H1 (cell line): ENCODE results near the gene FCAMR. TPM values are rescaled to one million over a fixed set of nuclear protein-coding genes. Genes with fewer than 3 reads are reported as not detected.

ENCODE experiments used
- CTCF ChIA-PET: fragments of 300-600 bp; sonication (Branson Sonifier 250); formaldehyde crosslinking; loops from one replicate; lab custom pipeline; 2021; ENCODE audit not compliant: partially characterized antibody; lab: Charles Lee
- POLR2A ChIA-PET: fragments of 300-600 bp; sonication (Branson Sonifier 250); formaldehyde crosslinking; loops from one replicate; lab custom pipeline; 2021; ENCODE audit warnings: inconsistent platforms; ENCODE audit not compliant: partially characterized antibody; lab: Charles Lee
- DNase-seq, 2 experiments: peaks; one replicate each; pipeline versions ENCODE4 v3.0.0 to v3.0.0-alpha.2; 2010 to 2022; ENCODE audit warnings: low spot score in 2 of 2, low read depth in 1 of 2, mixed read lengths in 1 of 2
- FAIRE-seq: peaks from 2 replicates; lab custom pipeline; 2011; peaks lifted over from hg19 to GRCh38; lab: Jason Lieb, UNC
- H2AFZ ChIP-seq: 2 replicates; pipeline ENCODE4 v1.8.1; 2012; ENCODE audit warnings: low read length, inconsistent platforms
- H2AK5ac ChIP-seq: 2 replicates; pipeline ENCODE4 v1.6.1; 2013; ENCODE audit warnings: low read depth, low read length
- H2BK120ac ChIP-seq: replicated peaks from 2 replicates; pipeline ENCODE3; 2013; ENCODE audit warnings: low read depth, low read length, inconsistent platforms
- H2BK12ac ChIP-seq: 2 replicates; pipeline ENCODE4 v1.6.1; 2013; ENCODE audit warnings: low read depth, low read length
- H2BK15ac ChIP-seq: 2 replicates; pipeline ENCODE4 v1.6.1; 2013; ENCODE audit warnings: low read length
- H2BK20ac ChIP-seq: 2 replicates; pipeline ENCODE4 v1.6.1; 2013; ENCODE audit warnings: low read length
- H2BK5ac ChIP-seq: 2 replicates; pipeline ENCODE4 v1.6.1; 2013; ENCODE audit warnings: low read depth, low read length
- H3K14ac ChIP-seq: 2 replicates; pipeline ENCODE4 v1.6.1; 2013; ENCODE audit warnings: inconsistent platforms; ENCODE audit not compliant: insufficient read length
- H3K18ac ChIP-seq: 2 replicates; pipeline ENCODE4 v1.6.1; 2013; ENCODE audit warnings: low read length; ENCODE audit errors: extremely low read depth
- H3K23ac ChIP-seq: 2 replicates; pipeline ENCODE4 v1.6.1; 2013; ENCODE audit warnings: inconsistent platforms; ENCODE audit not compliant: insufficient read length
- H3K23me2 ChIP-seq: 2 replicates; pipeline ENCODE4 v1.6.1; 2013; ENCODE audit warnings: low read depth, low read length
- H3K27ac ChIP-seq: 2 replicates; pipeline ENCODE4 v1.6.1; 2011; ENCODE audit warnings: low read depth, low read length, inconsistent platforms
- H3K27me3 ChIP-seq, 4 experiments: replicated peaks in 1 of 4; 1 replicate in 1 of 4; 2 replicates in 3 of 4; pipeline versions ENCODE4 v1.6.1 to v1.8.1; 2011 to 2013; ENCODE audit warnings: low read length in 3 of 4, mild to moderate bottlenecking in 3 of 4, inconsistent platforms in 2 of 4, mixed read lengths in 2 of 4, moderate library complexity in 1 of 4; ENCODE audit not compliant: control insufficient read depth in 3 of 4, insufficient read depth in 3 of 4; ENCODE audit errors: extremely low read depth in 1 of 4
- H3K36me3 ChIP-seq, 4 experiments: 2 replicates each; pipeline versions ENCODE4 v1.6.1 to v1.8.1; 2011 to 2013; ENCODE audit warnings: mild to moderate bottlenecking in 4 of 4, low read length in 3 of 4, moderate library complexity in 2 of 4, control low read depth in 1 of 4, inconsistent platforms in 1 of 4; ENCODE audit not compliant: insufficient read depth in 4 of 4, control insufficient read depth in 2 of 4
- H3K4ac ChIP-seq: replicated peaks from 2 replicates; pipeline ENCODE3; 2013; ENCODE audit warnings: low read length, low read depth, mixed read lengths, inconsistent platforms; ENCODE audit not compliant: insufficient read length
- H3K4me1 ChIP-seq, 4 experiments: replicated peaks in 1 of 4; 1 replicate in 1 of 4; 2 replicates in 3 of 4; pipeline versions ENCODE4 v1.6.1 to v1.8.1; 2011 to 2013; ENCODE audit warnings: low read length in 3 of 4, inconsistent platforms in 2 of 4, mixed read lengths in 1 of 4; ENCODE audit not compliant: insufficient read depth in 4 of 4, control insufficient read depth in 3 of 4
- H3K4me2 ChIP-seq, 2 experiments: 2 replicates each; pipeline versions ENCODE4 v1.6.1 to v1.8.1; 2011 to 2013; ENCODE audit warnings: low read depth in 2 of 2, low read length in 2 of 2, control low read depth in 1 of 2, inconsistent platforms in 1 of 2, mild to moderate bottlenecking in 1 of 2; ENCODE audit not compliant: insufficient read depth in 1 of 2
- H3K4me3 ChIP-seq, 4 experiments: fragments of 200-600, 300-600 bp in 1 of 4; sonication (generic), shearing (Covaris generic), sonication (Bioruptor Twin) in 1 of 4; 2 replicates each; pipeline versions ENCODE4 v1.5.1 to v1.8.1; 2011 to 2016; ENCODE audit warnings: low read length in 4 of 4, low read depth in 3 of 4, control low read depth in 2 of 4, inconsistent platforms in 2 of 4, mild to moderate bottlenecking in 2 of 4, mixed read lengths in 1 of 4, moderate library complexity in 1 of 4; ENCODE audit not compliant: insufficient read depth in 2 of 4; ENCODE audit errors: extremely low read depth in 1 of 4
- H3K56ac ChIP-seq: replicated peaks from 2 replicates; pipeline ENCODE3; 2013; ENCODE audit warnings: low read depth, mild to moderate bottlenecking, mixed read lengths, low read length, inconsistent platforms; ENCODE audit not compliant: insufficient read length
- H3K79me1 ChIP-seq: 2 replicates; pipeline ENCODE4 v1.6.1; 2013; ENCODE audit warnings: low read depth, low read length, control low read depth
- H3K79me2 ChIP-seq, 2 experiments: 2 replicates each; pipeline versions ENCODE4 v1.6.1 to v1.8.1; 2012 to 2013; ENCODE audit warnings: low read length in 2 of 2, mild to moderate bottlenecking in 2 of 2, inconsistent platforms in 1 of 2; ENCODE audit not compliant: insufficient read depth in 2 of 2, control insufficient read depth in 1 of 2
- H3K9ac ChIP-seq, 4 experiments: replicated peaks in 1 of 4; 1 replicate in 1 of 4; 2 replicates in 3 of 4; pipeline versions ENCODE4 v1.6.1 to v1.8.1; 2011 to 2013; ENCODE audit warnings: low read depth in 3 of 4, low read length in 3 of 4, control low read depth in 2 of 4, mild to moderate bottlenecking in 2 of 4, moderate library complexity in 2 of 4, inconsistent platforms in 1 of 4; ENCODE audit errors: extremely low read depth in 1 of 4
- H3K9me3 ChIP-seq, 2 experiments: 2 replicates each; pipeline versions ENCODE4 v1.6.1 to v1.8.1; 2012 to 2013; ENCODE audit warnings: mild to moderate bottlenecking in 2 of 2, moderate library complexity in 2 of 2, control low read depth in 1 of 2, inconsistent platforms in 1 of 2, low read depth in 1 of 2, low read length in 1 of 2, mixed read lengths in 1 of 2; ENCODE audit not compliant: insufficient read depth in 2 of 2
- H4K20me1 ChIP-seq, 2 experiments: replicated peaks in 1 of 2; 2 replicates each; pipeline versions ENCODE3 to v1.8.1; 2011 to 2013; ENCODE audit warnings: inconsistent platforms in 2 of 2, low read length in 2 of 2, mild to moderate bottlenecking in 1 of 2; ENCODE audit not compliant: insufficient read depth in 2 of 2, control insufficient read depth in 1 of 2
- H4K5ac ChIP-seq: 2 replicates; pipeline ENCODE4 v1.6.1; 2013; ENCODE audit warnings: low read length, low read depth, mixed read lengths, inconsistent platforms; ENCODE audit not compliant: insufficient read length
- H4K8ac ChIP-seq: 2 replicates; pipeline ENCODE4 v1.8.0; 2013; ENCODE audit warnings: mild to moderate bottlenecking, moderate library complexity, low read length, inconsistent platforms; ENCODE audit not compliant: insufficient read depth; ENCODE audit errors: extremely low read depth
- H4K91ac ChIP-seq: replicated peaks from 2 replicates; pipeline ENCODE3; 2013; ENCODE audit warnings: low read length, mixed read lengths, inconsistent platforms; ENCODE audit not compliant: insufficient read length
- ASH2L ChIP-seq: fragments of 200-600, 300-600 bp; sonication (generic); IDR thresholded peaks from one replicate; pipeline ENCODE4 v1.7.1; 2017; ENCODE audit warnings: low read length
- BCL11A ChIP-seq, 2 experiments: IDR thresholded peaks; one replicate each; pipeline ENCODE4 v1.6.1; 2011; ENCODE audit warnings: low read depth in 2 of 2, low read length in 2 of 2, mild to moderate bottlenecking in 2 of 2
- EZH2 ChIP-seq: fragments of 200-600 bp; sonication (generic); IDR thresholded peaks from 2 replicates; pipeline ENCODE4 v1.7.1; 2012; ENCODE audit warnings: low read depth, mild to moderate bottlenecking, moderate library complexity, low read length, inconsistent platforms; ENCODE audit not compliant: severe bottlenecking
- KDM1A ChIP-seq: fragments of 200-600, 300-600 bp; sonication (generic); IDR thresholded peaks from 2 replicates; pipeline ENCODE4 v1.7.1; 2016; ENCODE audit warnings: mild to moderate bottlenecking, low read length, borderline replicate concordance
- PHF8 ChIP-seq: fragments of 200-600 bp; sonication (generic); conservative IDR thresholded peaks from 2 replicates; pipeline ENCODE4 v1.7.1; 2012; ENCODE audit warnings: low read depth, mild to moderate bottlenecking, inconsistent platforms, low read length, moderate library complexity
- POU5F1 ChIP-seq: IDR thresholded peaks from 2 replicates; pipeline ENCODE4 v1.6.1; 2011; ENCODE audit warnings: low read depth, mild to moderate bottlenecking, low read length, moderate library complexity
- RBBP5 ChIP-seq: IDR thresholded peaks from 2 replicates; pipeline ENCODE4 v1.7.1; 2012; ENCODE audit warnings: low read depth, mild to moderate bottlenecking, inconsistent platforms, low read length, moderate library complexity, borderline replicate concordance
- TAF7 ChIP-seq: optimal IDR thresholded peaks from 2 replicates; pipeline ENCODE3; 2011; ENCODE audit warnings: low read depth, mild to moderate bottlenecking, inconsistent platforms, low read length, moderate library complexity, borderline replicate concordance
- WGBS, 2 experiments: shearing (Covaris generic) in 1 of 2; methylation state at CpG; one replicate each; pipeline versions ENCODE4 v1.1.6 to v1.1.7; 2013 to 2015; ENCODE audit warnings: low lambda C conversion rate in 2 of 2, mixed read lengths in 2 of 2, inconsistent platforms in 1 of 2, low coverage in 1 of 2, missing lambda C conversion rate in 1 of 2; ENCODE audit not compliant: insufficient replicate concordance in 2 of 2, insufficient coverage in 1 of 2, insufficient read length in 1 of 2; ENCODE audit errors: extremely low coverage in 1 of 2, missing lambda C conversion rate in 1 of 2; 5-methylcytosine and 5-hydroxymethylcytosine counted together
- polyA plus RNA-seq, 7 experiments: library from polyadenylated mRNA; depleted of rRNA in 3 of 7; stranded (reverse) in 5 of 7; unstranded in 2 of 7; fragments of >200 nt in 5 of 7; fragments of 200-250 nt in 2 of 7; gene quantifications; 1 replicate in 5 of 7; 2 replicates in 1 of 7; 4 replicates in 1 of 7; pipeline versions ENCODE4 v1.2.1 to v1.2.3, GENCODE V29; 2011 to 2013; ENCODE audit warnings: missing spikeins in 2 of 7, mixed read lengths in 2 of 7
- total RNA-seq: library from RNA; stranded (reverse); fragmentation: NEBNext Ultra II Directional; extraction: Animal tissue kit (Norgen Biotek cat#: 25700); gene quantifications from 2 replicates; pipeline ENCODE4 v1.2.1, GENCODE V29; 2021
- TF ChIP-seq, protein P1 (sequence below), 3 experiments: IDR thresholded peaks; 1 replicate in 2 of 3; 2 replicates in 1 of 3; pipeline versions ENCODE4 v1.5.1 to v1.6.1; 2011; ENCODE audit warnings: low read length in 3 of 3, mild to moderate bottlenecking in 3 of 3, inconsistent platforms in 2 of 3, low read depth in 1 of 3, moderate library complexity in 1 of 3; ENCODE audit not compliant: insufficient read depth in 1 of 3; ENCODE audit errors: control extremely low read depth in 1 of 3
- TF ChIP-seq, protein P2 (sequence below): IDR thresholded peaks from 2 replicates; pipeline ENCODE4 v1.6.1; 2012; ENCODE audit warnings: low read length, inconsistent platforms

Gene FCAMR
- total and polyA plus RNA-seq, 2 of the 8 experiments (the other 6 are each of a cell fraction or from before 2014, with no cell fraction given) = not detected

DNA sequence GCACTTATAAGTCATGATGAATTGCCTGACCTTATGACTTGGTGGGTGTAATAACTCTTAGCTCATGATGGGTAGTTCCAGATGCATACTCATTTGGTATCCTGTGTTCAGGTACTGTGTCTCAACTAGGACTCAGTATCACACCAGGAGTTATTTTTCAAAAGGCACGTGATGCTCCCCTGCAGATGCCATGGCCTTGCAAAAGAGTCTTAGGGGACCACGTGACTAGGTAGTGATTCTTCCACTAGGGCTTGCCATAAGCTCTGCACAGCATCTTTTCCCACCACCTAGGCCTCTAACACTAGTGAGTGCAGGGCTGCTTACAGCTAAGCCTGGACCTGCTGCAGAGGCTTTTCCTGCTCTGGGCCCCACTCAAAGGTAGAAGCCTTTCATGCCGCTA is 3.9 kb upstream of the FCAMR start:
- Histone ChIP-seq H4K8ac (no peak overlapping the region), H3K23ac (no peak overlapping the region), H3K79me1 (no peaks in the 10 kb centered on the region), H3K27me3 (no peaks in the 10 kb centered on the region), H3K4me1 (no peaks in the 10 kb centered on the region), H3K4me3 (no peak overlapping the region), H2BK15ac (no peak overlapping the region), H3K79me2 (no peaks in the 10 kb centered on the region), H4K20me1 (no peaks in the 10 kb centered on the region), H2AK5ac (no peak overlapping the region), H2BK20ac (no peak overlapping the region), H3K9ac (no peak overlapping the region), H3K14ac (no peak overlapping the region), H3K4me2 (no peak overlapping the region), H3K23me2 (no peaks in the 10 kb centered on the region), H3K9me3 (no peaks in the 10 kb centered on the region), H4K5ac (no peak overlapping the region), H2BK5ac (no peak overlapping the region), H3K18ac (no peak overlapping the region), H3K4ac (no peak overlapping the region), H2AFZ (no peak overlapping the region), H3K36me3 (no peaks in the 10 kb centered on the region), H3K56ac (no peak overlapping the region), H4K91ac (no peak overlapping the region), H3K27ac (no peak overlapping the region), H2BK12ac (no peak overlapping the region), H2BK120ac (no peak overlapping the region)
- FAIRE-seq (no peak), DNase-seq (no peak)
- ChIA-PET POLR2A (no interaction called here), CTCF (interaction anchor here (0.7 to 6.3 kb wide), 11 partner anchors 7 to 251 kb away, joined by 3 to 81 read pairs (median 5); no protein-coding TSS in a partner anchor)
- 88% methylated on average over 3 of the region's 3 CpGs; no CpG with 5 or more reads in 1 of the 2 experiments for whole genome bisulfite sequencing, 2 experiments
- TF ChIP-seq TAF7 (no peak), RBBP5 (no peak), ASH2L (no peak), BCL11A (IDR thresholded peaks at IDR 0.05; ENCODE audit: low read depth in 2 of 2, low read length in 2 of 2) (no peak), PHF8 (no peak), EZH2 (no peak), KDM1A (no peak), POU5F1 (no peak)
- TF ChIP-seq, protein P1, sequence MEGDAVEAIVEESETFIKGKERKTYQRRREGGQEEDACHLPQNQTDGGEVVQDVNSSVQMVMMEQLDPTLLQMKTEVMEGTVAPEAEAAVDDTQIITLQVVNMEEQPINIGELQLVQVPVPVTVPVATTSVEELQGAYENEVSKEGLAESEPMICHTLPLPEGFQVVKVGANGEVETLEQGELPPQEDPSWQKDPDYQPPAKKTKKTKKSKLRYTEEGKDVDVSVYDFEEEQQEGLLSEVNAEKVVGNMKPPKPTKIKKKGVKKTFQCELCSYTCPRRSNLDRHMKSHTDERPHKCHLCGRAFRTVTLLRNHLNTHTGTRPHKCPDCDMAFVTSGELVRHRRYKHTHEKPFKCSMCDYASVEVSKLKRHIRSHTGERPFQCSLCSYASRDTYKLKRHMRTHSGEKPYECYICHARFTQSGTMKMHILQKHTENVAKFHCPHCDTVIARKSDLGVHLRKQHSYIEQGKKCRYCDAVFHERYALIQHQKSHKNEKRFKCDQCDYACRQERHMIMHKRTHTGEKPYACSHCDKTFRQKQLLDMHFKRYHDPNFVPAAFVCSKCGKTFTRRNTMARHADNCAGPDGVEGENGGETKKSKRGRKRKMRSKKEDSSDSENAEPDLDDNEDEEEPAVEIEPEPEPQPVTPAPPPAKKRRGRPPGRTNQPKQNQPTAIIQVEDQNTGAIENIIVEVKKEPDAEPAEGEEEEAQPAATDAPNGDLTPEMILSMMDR (IDR thresholded peaks at IDR 0.05; ENCODE audit: control extremely low read depth in 1 of 3, insufficient read depth in 1 of 3, low read depth in 1 of 3, low read length in 3 of 3) = no peak
- TF ChIP-seq, protein P2, sequence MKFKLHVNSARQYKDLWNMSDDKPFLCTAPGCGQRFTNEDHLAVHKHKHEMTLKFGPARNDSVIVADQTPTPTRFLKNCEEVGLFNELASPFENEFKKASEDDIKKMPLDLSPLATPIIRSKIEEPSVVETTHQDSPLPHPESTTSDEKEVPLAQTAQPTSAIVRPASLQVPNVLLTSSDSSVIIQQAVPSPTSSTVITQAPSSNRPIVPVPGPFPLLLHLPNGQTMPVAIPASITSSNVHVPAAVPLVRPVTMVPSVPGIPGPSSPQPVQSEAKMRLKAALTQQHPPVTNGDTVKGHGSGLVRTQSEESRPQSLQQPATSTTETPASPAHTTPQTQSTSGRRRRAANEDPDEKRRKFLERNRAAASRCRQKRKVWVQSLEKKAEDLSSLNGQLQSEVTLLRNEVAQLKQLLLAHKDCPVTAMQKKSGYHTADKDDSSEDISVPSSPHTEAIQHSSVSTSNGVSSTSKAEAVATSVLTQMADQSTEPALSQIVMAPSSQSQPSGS = no peak
